T-helper 22 cell (primary cell): ENCODE data around the gene NCOA5.

Experiments used
- DNase-seq: peaks from one replicate; pipeline ENCODE4 v3.0.0-alpha.2; 2020; ENCODE audit warnings: low read depth

The NCOA5 gene

DNA sequence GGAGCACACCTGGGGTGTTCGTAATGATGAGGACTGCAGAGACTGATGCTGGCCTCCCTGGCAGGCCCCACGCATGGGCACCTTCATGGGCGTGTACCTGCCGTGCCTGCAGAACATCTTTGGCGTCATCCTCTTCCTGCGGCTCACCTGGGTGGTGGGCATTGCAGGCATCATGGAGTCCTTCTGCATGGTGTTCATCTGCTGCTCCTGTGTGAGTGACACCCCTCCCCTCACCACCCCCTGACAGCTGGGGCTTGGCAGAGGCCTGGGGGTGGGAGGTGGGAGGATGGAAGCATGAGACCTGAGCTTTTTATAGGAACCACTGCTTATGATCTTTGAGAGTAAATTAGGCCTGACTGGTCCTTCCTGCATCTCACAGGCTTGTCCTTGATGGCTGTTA is 54.0 kb downstream of the NCOA5 start:
- DNase-seq, result no peak

DNA sequence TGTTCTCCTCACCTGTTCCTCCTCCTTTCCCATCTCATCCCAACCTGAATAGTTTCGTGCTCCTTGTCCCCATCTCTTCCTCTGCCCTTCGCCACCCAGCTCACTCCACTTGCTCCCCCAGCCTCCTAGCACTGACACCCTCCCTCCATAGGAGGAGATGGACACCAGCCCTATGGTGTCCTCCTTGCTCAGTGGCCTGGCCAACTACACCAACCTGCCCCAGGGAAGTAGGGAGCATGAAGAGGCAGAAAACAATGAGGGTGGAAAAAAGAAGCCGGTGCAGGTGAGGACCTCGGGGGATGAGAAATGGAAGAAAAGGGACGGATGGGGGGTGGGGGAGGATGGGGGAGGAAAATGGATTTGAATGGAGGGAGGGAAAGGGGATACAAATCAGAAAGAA is 54.5 kb downstream of the NCOA5 start:
- DNase-seq, result no peak

DNA sequence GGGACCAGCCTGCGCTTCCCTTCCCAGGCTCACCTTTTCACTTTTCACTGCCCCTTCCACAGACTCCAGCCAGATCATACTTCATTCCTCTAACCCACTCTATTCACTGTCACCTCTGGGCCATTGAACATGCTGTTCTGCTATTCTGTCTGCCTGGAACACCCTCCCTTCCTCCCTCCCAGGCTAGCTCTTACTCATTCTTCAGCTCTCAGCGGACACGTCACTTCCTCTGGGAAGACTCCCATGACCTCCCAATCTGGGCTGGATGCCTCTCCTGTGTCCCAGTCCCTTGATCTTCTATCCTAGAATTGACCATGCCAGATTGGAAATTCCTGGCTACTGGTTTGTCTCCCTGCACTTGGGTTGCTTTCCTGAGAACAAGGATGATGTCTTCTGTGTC is 55.7 kb downstream of the NCOA5 start:
- DNase-seq, result no peak

DNA sequence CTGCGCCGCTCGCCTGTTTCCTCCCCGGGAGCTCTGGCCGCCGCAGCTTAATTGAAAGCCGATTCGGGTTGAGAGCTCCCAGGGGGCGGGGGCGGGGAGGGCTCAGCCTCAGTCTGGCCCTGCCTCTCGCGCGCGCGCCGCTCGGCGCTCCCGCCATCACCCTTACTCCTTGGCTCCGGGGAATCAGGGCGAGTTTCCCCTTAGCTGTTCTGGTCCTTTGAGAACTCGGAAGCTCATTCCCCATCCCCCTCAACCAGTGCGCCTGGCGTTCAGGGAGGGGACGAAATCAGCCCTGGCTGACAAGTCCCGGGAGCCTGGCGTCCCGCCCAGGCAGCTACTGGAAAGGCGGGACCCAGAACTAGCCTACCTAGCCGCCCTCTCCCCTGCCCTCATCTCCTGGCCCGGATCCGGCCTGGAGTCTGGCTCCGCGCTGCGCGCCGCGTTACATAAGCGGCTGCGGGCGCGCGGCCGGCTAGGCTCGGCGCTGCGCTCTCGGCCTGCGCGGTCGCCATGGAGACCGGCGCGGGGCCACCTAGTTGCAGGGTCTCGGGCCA is 58.0 kb downstream of the NCOA5 start:
- DNase-seq, result no peak

DNA sequence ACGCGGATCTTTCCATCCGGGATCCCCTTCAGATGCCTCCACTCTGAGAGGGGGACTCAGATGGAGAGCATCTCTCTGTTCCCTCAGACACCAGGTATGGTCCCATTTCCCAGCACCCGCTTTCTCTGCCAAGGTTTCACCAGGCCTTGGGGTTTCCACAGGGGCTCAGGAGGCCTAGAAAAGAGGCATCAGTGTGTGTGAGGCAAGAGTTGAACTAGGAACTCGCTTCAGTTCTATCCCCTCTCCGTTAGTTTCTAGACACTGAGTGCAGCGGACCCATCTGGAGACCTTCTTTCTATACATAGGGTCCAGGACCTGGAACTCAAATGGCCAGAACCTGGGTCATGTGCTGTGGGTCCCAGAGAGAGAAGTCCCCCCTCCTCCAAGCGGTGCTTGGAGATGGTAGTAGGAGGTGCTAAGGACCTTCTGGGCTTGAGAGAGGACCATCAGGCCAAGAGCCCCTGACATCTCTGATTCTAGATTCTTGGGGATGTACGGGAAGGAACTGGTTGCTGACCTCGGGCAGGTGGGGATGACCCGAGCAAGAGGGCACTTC is 58.7 kb downstream of the NCOA5 start:
- DNase-seq, result no peak

DNA sequence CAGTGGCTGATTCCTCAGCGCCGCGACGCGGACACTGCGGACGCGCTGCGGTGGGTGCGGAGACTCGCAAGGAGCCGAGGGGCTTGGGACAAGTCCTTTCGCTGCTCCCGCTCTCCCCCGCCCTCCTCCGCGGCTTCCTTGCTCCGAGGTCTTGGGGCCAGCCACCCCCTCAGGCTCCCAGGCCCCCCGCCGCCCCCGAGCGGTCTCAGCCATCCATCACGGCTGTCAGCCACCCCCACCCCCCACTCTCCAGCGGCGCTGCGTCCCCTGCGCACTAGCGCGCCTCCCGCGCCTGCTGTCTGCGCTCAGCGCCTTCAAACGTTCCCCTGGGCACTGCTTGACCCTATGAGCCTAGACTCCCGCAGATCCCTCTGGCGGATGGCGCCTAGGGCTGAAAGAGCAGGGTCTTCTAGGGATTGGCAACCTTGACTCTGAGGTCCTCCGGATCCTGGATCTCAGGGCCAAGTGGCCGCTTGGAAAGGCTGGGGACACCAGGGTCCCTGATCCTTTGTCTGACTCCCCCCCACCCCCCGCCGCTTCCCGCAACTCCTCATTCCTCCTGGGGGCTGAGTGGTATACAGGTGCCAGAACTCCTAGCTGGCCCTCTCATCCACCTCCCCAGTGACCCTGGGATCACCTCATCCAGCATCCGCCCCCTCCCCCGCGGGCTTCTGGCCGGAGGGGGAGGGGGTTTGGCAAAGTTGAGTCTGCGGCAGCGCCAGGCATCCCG is 59.3 kb downstream of the NCOA5 start:
- DNase-seq, result no peak

DNA sequence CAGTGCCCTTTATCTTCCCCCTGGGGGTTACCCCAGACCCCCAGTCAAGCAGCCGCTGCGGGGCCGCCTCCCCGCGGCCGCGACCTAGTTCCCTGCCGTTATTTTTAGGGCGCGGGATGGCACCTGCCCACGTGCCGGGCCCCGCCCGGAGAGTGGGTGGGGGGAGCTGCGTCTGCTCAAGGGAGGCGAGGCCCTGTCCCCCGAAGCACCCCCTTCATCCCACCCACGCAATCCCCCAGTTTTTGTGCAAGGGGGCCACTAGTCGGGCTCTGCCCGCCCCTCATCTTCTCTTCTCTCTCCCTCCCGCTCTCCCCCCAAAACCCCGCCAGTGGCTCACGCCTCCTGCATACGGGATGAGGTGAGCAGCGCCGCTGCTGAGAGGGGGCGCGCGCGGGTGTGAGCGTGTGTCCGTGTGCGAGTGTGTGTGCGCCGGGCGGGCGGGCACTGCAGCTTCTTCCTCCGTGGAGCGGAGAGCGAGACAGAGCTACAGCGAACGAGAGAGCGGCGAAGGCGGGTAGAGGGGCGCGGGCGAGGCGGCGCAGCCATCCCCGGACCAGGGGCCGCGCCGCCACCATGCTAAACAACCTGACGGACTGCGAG is 60.9 kb downstream of the NCOA5 start, which contains the start of gene SLC12A5:
Gene SLC12A5, plus strand, starts transcription at position 444 of the 600 bp plus-strand sequence. Its CDS starts 130 bp downstream, at position 574.
- no peak for DNase-seq

DNA sequence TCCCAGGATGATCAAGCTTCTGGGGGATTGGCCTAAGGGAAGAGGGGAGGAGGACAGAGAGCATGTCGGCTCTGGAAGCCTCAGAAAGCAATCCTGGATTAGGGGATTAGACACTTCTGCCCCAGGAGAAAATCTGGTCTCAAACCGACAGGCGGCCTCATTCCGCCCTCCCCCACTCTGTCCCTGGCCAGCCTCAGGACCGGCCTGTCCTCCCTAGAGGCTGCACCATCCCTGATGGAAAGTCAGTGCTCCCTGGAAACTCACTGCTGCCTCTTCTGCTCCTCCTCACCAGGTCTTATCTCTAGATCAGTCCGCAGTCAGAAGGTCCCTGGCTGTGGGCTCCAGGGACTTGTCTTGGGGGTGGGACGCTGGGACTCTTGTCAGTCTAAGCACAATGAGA is 61.7 kb downstream of the NCOA5 start:
- DNase-seq, result no peak

DNA sequence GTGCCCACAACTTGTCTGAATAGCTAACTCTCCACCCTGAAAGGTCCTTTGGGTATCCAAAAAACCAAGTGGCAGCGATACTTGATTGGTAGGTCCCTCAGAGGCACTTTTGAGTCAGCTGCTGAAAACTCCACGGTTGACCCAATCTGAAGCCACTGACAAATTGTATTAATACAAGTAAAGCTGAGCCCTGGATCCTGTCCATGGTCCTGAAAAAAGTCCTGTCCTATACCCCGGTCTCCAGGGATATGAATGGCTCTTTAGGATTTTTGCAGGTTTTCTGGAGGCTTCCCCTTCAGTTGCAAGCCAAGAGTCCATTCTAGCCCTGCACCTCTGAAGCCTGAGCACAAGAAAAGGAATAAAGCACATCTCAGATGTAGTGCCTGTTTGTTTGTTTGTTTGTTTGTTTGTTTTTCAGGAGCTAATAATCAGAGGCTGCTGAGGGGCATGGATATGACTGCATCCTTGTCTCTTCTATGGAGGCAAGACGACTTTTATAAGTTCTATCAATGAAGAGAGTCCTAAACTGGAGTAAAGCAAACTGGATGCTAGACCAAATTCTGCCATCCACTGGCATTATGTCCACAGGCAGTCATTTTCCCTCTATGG is 62.4 kb downstream of the NCOA5 start:
- DNase-seq, result no peak

DNA sequence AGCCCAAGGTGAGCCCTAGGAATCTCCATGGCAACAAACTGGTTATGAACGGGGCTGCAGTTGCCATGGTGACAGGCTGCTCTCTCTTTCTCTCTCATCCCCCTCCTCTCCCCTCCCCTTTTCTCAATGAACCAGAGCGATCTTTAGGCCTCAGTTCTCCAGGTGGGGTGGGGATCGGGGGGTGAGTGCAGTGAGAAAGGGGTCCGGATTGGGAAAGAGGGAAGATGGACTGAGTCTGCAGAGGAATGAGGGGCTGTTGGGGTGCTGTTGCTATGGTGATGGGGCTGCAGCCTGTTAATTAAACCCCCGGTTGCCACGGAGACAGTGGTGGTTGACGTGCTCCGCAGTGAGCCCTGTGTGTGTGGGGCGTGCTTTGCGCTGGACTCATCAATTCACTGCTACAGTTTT is 64.4 kb downstream of the NCOA5 start:
- no peak for DNase-seq

DNA sequence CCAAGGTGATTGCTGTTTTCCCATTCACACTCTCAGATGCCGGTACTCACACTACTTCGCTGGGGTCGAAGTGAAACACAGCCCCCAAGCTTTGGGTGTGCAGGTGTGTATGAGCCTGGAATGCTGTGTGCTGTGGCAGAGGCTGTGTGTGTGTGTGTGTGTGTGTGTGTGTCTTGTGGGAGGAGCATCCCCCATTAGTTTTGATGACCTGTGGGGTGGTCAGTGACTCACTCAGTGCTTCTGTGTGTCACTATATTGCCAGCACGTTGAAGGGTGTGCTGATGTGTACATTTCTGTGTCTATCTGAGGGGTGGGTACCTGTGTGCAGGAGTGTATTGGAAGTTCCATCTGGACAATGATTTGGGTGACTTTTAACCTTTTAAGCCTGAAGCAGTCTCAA is 65.8 kb downstream of the NCOA5 start:
- no peak for DNase-seq

DNA sequence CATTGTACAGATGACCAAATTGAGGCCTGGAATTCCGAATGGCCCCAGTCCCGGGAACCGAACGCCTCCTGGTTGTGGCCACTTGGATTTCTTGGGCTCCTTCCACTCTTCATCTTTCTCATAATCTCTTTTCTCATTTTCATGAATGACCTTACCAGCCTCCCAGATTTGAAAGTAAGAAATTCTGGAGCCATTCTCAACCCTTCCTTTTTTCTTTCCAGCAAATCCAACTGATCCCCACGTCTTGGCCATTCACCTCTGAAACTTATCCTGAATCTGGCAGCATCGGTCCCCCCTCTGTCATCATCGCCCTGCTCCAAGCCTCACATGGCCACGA is 66.6 kb downstream of the NCOA5 start:
- no peak for DNase-seq

DNA sequence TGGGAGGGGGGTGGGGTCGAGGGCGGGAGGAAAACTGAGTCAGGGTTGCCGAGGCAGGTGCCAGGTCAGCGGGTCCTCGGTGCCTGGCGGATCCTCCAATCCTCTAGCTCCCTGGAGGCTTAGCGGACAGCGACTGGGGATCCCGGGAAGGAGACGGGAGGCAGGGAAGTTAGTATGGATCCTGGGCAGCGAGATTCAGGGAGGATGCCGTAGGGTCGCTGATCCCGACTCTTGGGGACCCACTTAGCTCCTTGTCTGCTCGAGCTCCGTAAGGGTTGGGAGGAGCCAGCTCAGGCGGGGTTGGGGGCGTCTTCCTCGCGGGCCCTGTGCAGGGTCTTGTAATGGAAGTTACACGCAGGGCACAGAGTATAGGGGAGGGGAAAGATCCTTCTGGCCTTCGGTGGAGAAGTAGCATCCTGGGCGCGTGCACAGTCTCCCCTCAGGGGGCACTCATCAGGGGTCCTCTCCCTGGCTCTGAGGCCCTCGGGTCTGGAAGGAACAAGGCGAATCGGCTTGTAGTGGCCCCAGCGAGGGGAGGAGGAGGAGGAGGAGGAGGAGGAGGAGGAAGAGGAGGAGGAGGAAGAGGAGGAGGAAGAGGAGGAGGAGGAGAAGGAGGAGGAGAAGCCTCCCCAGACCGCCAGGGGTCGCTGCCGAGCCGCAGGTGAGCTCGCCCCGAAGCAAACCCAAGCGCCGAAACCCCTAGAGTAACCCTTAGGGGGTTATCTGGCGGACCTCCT is 67.2 kb downstream of the NCOA5 start:
- DNase-seq, result peak; percentile 43

DNA sequence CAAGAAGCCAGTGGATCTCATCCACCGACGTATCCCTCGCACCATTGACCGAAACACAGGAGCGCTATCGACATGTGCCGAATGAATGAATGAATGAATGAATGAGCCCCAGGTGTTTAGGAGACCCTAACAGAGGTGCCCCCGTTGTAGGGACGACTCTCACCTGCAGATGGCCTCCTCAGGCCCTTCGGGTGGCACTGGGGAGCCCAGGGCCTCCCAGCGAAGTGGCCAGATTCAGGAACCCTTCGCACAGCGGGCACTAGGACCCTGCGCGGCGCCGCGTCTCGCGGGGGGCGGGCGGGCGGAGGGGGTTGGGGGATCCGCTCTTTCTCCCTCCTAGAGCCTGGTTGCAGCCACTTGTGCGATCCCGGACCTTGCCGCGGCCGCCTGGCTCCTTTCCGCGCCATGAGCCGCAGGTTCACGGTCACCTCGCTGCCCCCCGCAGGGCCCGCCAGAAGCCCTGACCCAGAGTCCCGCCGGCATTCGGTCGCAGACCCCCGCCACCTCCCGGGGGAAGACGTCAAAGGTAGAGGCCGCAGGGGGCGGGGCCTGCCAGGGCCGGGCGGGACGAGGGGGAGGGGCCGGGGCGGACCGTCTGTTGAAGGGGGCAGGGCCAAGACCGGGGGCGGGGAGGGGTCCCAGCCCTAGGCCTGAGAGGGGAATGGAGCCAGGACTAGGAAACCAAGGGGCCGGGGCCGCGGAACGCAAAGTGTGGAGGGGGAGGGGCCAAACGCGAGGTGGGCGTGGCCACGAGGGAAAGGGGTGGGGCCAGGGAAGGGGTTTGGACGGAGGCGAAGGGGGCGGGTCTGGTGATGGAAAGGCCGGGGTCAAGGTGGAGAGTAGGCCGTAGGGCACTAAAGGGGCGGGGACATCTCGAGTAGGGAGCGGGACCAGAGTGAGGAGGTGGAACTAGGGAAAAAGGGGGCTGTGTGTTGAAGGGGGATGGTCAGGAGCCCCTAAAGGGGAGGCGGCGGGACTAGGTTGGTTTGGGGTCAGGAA is 68.1 kb downstream of the NCOA5 start:
- peak; percentile 35 for DNase-seq

DNA sequence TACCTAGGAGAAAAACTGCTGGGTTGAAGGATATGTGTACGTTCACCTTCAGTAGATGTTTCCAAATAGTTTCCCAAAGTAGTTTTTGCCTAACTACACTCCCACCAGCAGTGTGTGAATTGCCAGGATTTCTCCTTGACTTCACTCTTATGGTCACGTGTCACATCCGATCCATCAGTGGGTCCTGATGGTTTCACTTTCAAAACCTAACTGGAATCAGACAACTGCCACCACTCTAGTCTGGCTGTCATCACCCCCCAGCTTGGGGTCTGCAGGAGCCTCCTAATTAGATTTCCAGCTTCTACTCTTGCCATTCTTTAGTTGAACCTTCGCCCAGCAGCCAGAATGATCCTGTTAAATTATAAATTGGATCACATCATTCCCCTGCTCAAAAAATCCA is 69.2 kb downstream of the NCOA5 start:
- no peak for DNase-seq

DNA sequence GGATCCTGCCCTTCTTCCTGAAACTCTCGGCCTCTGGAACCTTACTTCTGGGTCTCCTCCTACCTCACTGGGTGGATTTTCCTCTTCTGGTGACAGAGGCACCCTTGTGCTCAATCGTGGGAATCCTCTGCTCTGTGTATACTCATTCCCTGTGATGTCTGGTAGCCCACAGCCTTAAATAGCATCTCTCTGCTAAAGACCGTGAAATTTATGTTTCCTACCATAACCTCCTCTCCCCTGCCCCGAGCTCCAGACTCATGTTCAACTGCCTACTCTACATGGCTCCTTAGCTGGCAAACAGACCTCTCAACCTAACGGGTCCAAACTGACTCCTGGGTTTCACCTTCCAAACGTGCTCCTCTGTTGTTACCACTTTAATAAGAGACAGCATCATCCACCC is 71.2 kb downstream of the NCOA5 start:
- DNase-seq, result no peak

DNA sequence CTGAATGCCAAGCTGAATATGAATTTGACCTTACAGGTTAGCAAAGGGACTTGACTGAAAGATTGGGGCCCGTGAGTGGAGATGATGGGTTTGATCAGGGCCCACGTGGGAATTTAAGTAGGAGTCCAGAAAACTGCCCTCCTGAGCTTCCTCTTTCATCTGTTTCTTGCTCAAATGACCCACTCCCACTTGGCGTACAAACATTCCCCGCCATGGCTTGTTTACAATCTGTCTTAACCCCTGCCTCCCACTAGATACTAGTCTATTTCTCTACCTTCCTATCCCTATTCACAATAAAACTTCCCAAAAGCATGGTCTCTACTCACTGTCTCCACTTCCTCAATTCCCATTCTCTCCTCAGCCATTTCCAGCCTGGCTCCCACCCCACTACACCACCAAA is 71.7 kb downstream of the NCOA5 start:
- no peak for DNase-seq

DNA sequence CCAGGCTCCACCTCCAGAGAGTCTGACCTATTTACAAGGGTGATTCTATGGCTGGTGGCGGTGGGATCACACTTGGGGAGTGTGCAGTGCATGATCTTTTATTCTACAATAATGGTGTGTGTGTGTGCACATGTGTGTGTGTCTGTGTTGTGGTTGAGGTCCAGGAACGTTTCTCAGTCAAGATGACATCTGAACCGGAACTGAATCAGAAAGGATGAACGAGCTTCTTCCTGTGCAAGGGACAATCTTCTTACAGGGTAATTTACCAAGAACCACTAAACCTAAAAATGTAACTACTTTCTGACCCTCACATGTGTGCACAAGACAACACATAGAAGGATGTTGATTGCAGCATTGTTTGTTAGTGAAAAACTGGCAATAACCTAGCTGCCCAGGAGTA is 72.5 kb downstream of the NCOA5 start:
- no peak for DNase-seq

DNA sequence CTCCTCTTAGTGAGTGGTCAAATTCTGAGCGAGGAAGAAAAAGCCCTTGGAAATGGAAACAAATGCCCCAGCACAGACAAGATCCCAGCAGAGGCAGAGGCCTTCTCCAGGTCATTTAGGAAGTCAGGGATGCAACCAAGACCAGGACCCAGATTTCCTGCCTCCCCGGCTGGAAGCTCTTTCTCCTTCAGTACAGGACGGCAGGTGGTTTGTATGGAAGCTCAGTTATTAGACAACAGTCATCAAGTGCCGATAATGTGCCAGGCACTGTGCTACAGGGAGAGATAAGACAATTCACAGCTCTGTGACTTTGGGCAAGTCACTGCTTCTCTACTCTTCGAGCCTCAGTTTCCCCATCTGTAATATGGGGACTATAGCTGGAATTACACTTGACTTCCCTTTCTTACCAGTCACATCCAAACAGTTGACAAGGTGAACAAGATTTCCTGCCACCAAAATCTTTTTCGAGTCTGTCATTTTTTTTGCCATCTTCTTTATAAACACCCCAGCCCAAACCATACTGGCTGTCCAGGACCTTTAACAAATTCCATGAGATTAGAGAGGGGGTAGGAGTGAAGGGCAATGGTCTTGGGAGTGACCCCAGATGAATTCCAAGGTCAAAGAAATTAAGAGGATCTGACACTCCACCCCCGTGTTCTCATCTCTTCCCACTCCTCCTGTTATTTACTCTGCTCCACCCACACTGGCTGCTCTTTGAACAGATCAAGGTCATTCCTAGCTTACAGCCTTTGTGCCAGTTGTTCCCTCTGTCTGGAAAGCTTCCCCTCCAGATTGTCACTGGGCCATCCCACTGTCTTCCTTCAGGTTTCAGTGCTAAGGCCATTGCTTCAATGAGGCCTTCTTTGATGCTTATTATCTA is 75.0 kb downstream of the NCOA5 start:
- no peak for DNase-seq
